ENCODE results near the gene ARHGAP4.

ARHGAP4 gene

DNA sequence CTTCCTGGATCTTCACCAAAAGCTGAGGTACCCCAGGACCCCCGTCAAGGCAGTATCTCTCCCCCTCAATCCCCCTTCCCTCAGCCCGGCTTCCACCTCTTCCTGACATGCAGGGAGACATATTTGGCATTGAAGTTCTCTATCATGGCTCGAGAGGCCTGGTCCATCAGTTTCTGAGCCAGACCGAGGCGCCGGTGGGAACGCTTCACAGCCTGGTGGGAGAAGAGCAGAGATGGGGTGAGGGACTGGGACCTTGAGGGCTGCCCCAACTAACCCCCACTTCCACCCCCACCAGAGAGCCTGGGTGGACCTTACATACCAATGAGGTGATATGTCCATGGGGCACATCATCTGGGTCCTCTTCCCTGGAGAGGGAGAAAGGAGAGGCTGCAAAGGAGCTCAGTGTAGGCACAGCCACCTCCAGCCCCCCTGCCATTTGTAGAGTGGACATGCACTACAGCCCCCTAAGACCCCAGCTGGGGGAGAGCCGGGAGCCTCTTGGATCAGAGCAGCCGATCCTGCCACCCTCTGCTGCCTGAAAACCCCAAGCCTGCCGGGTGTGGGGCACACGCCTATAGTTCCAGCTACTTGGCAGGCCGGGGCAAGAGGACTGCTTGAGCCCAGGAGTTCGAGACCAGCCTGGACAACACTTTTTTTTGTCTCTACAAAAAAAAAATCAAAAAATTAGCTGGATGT is 6.3 kb upstream of the ARHGAP4 start:
- Histone ChIP-seq H3K4me3 (ENCODE audit: low read depth, low read length) (no peak overlapping the region), H3K36me3 (replicated peaks) (peaks cover 10% of the 10 kb centered on the region), H3K27ac (no peak overlapping the region), H3K27me3 (replicated peaks) (no peaks in the 10 kb centered on the region)
- in situ Hi-C loops (cut with HindIII; ENCODE audit: low pct_ligation_motif_present, low sequenced_read_pairs), result no loop called here
- no peak for DNase-seq
- TF ChIP-seq CTCF (IDR thresholded peaks at IDR 0.05; ENCODE audit: low read depth, low read length, missing control alignments), result no peak

DNA sequence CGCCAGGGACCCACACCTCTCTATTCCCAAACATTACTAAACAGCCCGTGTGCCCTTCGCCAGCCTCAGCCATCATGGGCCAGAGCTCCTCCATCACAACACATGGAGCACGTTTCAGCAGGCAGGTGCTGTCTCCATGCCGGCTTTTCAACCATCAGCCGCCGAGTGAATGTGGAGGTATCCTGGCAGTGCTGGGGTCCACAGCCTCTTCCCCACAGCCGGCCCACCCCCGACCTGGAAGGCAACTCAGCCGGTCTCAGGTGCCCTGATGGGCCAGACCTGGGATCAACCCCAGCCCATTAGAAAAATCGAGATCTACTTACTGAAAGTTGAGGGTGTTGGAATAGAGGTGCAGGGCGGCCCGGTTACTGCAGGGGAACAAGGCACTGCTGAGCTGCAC is 5.7 kb upstream of the ARHGAP4 start:
- H3K36me3 ChIP-seq (replicated peaks), result peaks cover 10% of the 10 kb centered on the region
- H3K4me3 ChIP-seq (ENCODE audit: low read depth, low read length), result no peak overlapping the region
- TF ChIP-seq CTCF (IDR thresholded peaks at IDR 0.05; ENCODE audit: low read depth, low read length, missing control alignments), result no peak
- in situ Hi-C loops (cut with HindIII; ENCODE audit: low pct_ligation_motif_present, low sequenced_read_pairs), result no loop called here
- DNase-seq, result no peak
- no peaks in the 10 kb centered on the region for H3K27me3 ChIP-seq (replicated peaks)
- H3K27ac ChIP-seq, result no peak overlapping the region

- TF ChIP-seq CTCF (IDR thresholded peaks at IDR 0.05; ENCODE audit: low read depth, low read length, missing control alignments), result no peak
- peaks cover 10% of the 10 kb centered on the region for H3K36me3 ChIP-seq (replicated peaks)
- no peaks in the 10 kb centered on the region for H3K27me3 ChIP-seq (replicated peaks)
- no peak overlapping the region for H3K27ac ChIP-seq
- no peak for DNase-seq
- in situ Hi-C loops (cut with HindIII; ENCODE audit: low pct_ligation_motif_present, low sequenced_read_pairs), result no loop called here
- no peak overlapping the region for H3K4me3 ChIP-seq (ENCODE audit: low read depth, low read length)
These were observed 5.1 kb upstream of the ARHGAP4 start for GRCh38 chrX:153931151-153931550.

DNA sequence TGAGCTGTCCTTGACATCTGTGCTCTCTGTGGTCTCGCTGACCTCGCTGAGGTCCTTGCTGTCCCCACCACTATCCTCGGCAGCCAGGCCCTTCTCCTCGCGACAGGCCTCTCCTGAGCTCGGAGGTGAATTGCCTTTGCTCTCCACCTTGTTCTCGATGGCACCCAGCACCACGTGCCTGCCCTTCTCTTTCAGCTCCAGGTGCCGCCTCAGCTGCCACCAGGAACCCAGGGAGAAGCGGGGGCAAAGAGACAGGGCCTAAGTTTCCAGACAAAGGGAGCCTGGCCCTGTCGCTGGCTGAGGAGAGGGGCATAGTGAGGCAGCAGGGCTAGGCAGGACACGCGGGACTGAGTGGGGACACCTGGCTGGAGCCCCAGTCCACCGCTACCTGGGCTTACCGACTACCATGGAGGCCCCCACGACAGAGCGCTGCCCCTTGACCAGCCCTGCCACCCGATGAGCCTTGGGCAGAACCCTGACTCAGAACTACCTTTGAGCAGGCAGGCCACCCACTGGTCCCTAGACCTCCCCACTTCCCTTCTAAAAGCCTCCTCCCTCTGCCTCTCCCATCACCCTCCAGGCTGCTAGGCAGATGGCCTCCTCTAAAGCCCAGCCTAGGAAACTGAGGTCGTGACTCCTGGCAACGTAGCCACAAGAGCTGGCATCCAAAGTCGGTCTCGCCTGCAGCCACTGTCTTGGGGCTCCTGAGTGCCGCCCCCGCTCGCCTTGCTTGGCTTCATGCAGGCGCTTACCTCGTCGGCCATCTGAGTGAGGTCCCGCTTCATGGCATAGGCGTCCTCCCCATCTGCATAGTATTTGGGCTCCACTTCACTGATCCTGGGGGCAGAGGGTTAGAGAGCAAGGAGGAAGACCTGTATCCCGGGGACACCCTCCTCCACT is 4.2 kb upstream of the ARHGAP4 start:
- no peak for DNase-seq
- H3K27ac ChIP-seq, result no peak overlapping the region
- H3K4me3 ChIP-seq (ENCODE audit: low read depth, low read length), result no peak overlapping the region
- in situ Hi-C loops (cut with HindIII; ENCODE audit: low pct_ligation_motif_present, low sequenced_read_pairs), result no loop called here
- H3K27me3 ChIP-seq (replicated peaks), result no peaks in the 10 kb centered on the region
- no peak for TF ChIP-seq CTCF (IDR thresholded peaks at IDR 0.05; ENCODE audit: low read depth, low read length, missing control alignments)
- peaks cover 10% of the 10 kb centered on the region for H3K36me3 ChIP-seq (replicated peaks)

- no peak overlapping the region for H3K4me3 ChIP-seq (ENCODE audit: low read depth, low read length)
- peaks cover 10% of the 10 kb centered on the region for H3K36me3 ChIP-seq (replicated peaks)
- no peak for TF ChIP-seq CTCF (IDR thresholded peaks at IDR 0.05; ENCODE audit: low read depth, low read length, missing control alignments)
- H3K27me3 ChIP-seq (replicated peaks), result no peaks in the 10 kb centered on the region
- in situ Hi-C loops (cut with HindIII; ENCODE audit: low pct_ligation_motif_present, low sequenced_read_pairs), result no loop called here
- DNase-seq, result no peak
- H3K27ac ChIP-seq, result no peak overlapping the region
These were observed 3.5 kb upstream of the ARHGAP4 start for GRCh38 chrX:153929576-153929975.
